Measurements from ENCODE around the gene JOSD1. TPM values are rescaled to one million over a fixed set of nuclear protein-coding genes. Genes with fewer than 3 reads are reported as not detected.

Gene JOSD1
- total RNA-seq, 2 donors from 2014 or later = 45.6 to 83.9 TPM

- H3K4me3 ChIP-seq = no peak overlapping the region
- TF ChIP-seq, protein P1, sequence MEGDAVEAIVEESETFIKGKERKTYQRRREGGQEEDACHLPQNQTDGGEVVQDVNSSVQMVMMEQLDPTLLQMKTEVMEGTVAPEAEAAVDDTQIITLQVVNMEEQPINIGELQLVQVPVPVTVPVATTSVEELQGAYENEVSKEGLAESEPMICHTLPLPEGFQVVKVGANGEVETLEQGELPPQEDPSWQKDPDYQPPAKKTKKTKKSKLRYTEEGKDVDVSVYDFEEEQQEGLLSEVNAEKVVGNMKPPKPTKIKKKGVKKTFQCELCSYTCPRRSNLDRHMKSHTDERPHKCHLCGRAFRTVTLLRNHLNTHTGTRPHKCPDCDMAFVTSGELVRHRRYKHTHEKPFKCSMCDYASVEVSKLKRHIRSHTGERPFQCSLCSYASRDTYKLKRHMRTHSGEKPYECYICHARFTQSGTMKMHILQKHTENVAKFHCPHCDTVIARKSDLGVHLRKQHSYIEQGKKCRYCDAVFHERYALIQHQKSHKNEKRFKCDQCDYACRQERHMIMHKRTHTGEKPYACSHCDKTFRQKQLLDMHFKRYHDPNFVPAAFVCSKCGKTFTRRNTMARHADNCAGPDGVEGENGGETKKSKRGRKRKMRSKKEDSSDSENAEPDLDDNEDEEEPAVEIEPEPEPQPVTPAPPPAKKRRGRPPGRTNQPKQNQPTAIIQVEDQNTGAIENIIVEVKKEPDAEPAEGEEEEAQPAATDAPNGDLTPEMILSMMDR (IDR thresholded peaks at IDR 0.05) = no peak
- no peaks in the 10 kb centered on the region for H3K9me3 ChIP-seq
- peaks cover 0 to 4% of the 10 kb centered on the region in 2 donors for H3K4me1 ChIP-seq (ENCODE audit: control insufficient read depth in 1 of 2, low read depth in 2 of 2)
- no peaks in the 10 kb centered on the region for H3K27me3 ChIP-seq (replicated peaks; ENCODE audit: insufficient read depth)
- no peak overlapping the region for H3K27ac ChIP-seq
- no peak for ATAC-seq (ENCODE audit: insufficient number of reproducible peaks, low FRiP score, low read depth)
- peaks cover 93% of the 10 kb centered on the region for H3K36me3 ChIP-seq
- DNase-seq (ENCODE audit: low spot score) = no peak
These were observed 38.7 kb upstream of the JOSD1 start for GRCh38 chr22:38739300-38740055.

DNA sequence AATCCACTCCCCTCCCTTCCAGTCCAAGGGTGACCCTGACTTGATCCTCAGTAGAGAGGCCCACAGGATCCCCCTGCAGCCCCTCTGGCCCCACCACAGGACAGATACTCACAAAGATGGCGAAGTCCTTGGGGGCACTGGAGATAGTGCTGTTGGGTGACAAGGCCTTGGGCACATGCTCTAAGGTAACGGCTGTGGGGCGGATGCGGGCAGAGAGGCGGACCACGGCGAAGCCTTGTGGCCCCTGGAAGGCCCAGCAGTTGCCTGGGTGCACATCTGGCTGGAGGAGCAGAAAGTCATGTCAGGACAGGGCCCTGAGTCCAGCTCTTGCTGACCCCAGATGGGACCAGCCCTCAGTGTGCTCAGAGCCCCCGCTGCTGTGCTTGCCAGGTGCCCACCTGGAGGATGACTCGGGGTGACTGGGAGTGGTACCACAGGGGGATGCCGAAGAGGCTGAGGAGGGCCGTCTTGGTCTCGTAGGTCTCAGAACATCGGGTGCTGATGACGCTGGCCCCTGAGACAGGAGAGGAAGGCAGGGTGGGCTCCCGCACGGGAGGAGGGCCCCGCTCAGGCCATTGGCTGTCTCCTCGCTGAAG, 37.8 kb upstream of the JOSD1 start:
- H3K27me3 ChIP-seq (replicated peaks; ENCODE audit: insufficient read depth) = no peaks in the 10 kb centered on the region
- H3K4me1 ChIP-seq (ENCODE audit: control insufficient read depth in 1 of 2, low read depth in 2 of 2) = peaks cover 9 to 13% of the 10 kb centered on the region in 2 donors
- no peak for DNase-seq (ENCODE audit: low spot score)
- TF ChIP-seq, protein P1 (IDR thresholded peaks at IDR 0.05) = no peak
- H3K4me3 ChIP-seq = no peak overlapping the region
- peaks cover 99% of the 10 kb centered on the region for H3K36me3 ChIP-seq
- H3K9me3 ChIP-seq = no peaks in the 10 kb centered on the region
- H3K27ac ChIP-seq = peak overlapping the region in 1 of 2 donors; percentile 31
- no peak for ATAC-seq (ENCODE audit: insufficient number of reproducible peaks, low FRiP score, low read depth)

DNA sequence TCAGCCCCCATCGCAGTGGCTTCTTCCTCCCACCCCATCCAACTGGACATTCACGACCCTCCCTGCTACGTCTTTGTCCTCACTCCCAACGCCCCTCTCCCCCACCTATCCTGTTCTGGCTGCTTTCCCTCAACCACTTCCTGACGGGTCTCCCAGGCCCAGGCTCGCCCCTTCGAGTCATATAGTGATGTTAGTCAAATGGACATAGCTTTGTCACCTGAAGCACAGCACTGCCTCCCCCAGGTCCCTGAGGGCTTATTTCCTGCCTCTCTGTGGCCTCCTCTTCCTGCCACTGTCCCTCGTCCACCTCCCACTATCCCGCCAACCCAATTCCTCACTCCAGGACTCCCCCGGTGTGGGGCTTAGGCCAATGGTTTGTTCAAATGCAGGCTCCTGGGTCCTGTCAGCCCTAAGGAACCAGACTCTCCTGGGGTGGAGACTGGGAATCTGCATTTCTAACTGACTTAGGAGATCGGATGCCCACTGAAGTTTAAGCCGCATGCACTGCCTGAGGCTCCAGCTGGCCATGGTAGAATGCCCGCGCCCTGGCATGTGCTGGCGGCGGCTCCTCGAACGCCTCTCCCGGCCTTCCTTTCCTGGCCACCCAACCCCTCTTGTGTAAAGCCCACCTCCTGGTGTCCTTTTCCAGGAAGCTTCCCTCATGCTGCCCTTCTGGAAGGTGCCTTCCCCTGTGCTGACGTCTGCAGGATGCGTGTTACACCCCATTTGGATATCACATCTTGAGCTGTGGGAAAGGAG, 36.7 kb upstream of the JOSD1 start:
- H3K27ac ChIP-seq = peak overlapping the region in 1 of 2 donors; percentile 31
- peaks cover 89% of the 10 kb centered on the region for H3K36me3 ChIP-seq
- no peaks in the 10 kb centered on the region for H3K27me3 ChIP-seq (replicated peaks; ENCODE audit: insufficient read depth)
- peaks cover 20 to 24% of the 10 kb centered on the region in 2 donors for H3K4me1 ChIP-seq (ENCODE audit: control insufficient read depth in 1 of 2, low read depth in 2 of 2)
- H3K9me3 ChIP-seq = no peaks in the 10 kb centered on the region
- no peak overlapping the region for H3K4me3 ChIP-seq
- no peak for ATAC-seq (ENCODE audit: insufficient number of reproducible peaks, low FRiP score, low read depth)
- TF ChIP-seq, protein P1 (IDR thresholded peaks at IDR 0.05) = no peak
- DNase-seq (ENCODE audit: low spot score) = no peak

GRCh38 chr22:38736257-38736570, 35.5 kb upstream of the JOSD1 start:
- H3K36me3 ChIP-seq = peaks cover 80% of the 10 kb centered on the region
- TF ChIP-seq, protein P1 (IDR thresholded peaks at IDR 0.05) = no peak
- DNase-seq (ENCODE audit: low spot score) (no peak), ATAC-seq (ENCODE audit: insufficient number of reproducible peaks, low FRiP score, low read depth) (no peak)
- H3K27ac ChIP-seq = no peak overlapping the region
- H3K4me3 ChIP-seq = no peak overlapping the region
- peaks cover 25 to 36% of the 10 kb centered on the region in 2 donors for H3K4me1 ChIP-seq (ENCODE audit: control insufficient read depth in 1 of 2, low read depth in 2 of 2)
- H3K27me3 ChIP-seq (replicated peaks; ENCODE audit: insufficient read depth) = no peaks in the 10 kb centered on the region
- no peaks in the 10 kb centered on the region for H3K9me3 ChIP-seq
